ENCODE measurements around the gene PYGB. TPM values are rescaled to one million over a fixed set of nuclear protein-coding genes. Genes with fewer than 3 reads are reported as not detected.

The PYGB gene
- total RNA-seq, 6 donors from 2014 or later: 59.4 to 128 (median 98.4) TPM

DNA sequence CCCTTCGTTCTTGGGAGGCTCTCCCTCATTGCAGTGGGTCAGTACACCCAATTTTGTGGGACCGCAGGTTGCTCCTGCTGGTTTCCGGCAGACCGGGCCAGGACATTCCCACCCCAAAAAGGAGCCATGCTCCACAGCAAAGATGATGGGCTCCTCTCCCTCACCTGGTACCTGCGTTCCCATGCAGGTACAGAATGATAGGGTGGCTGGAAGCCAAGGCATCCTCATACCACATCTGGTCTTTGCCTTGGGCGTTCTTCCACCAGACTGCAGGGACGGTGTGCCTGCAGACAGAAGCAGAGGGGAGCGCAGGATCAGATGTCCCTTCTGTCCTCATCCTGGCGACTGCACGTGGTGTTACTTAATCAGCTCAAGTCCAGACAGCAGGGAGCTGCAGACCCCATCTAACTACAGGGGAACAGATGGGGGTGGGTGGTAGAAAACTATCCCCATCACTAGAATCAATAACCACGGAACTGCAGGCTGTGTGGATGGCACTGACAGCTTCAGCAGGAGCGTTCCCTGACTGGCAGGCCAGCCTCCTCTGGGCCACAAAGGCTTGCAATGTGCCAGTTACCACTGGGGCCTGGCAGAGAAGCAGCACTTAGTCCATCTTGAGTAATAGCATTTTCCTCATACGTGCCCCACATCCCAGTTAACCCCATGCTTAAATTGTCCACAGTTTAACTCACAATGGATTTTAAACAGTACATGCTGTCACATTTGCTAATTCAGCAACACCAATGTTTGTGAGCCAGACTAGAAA is 72.3 kb downstream of the PYGB start:
- no peaks in the 10 kb centered on the region for H3K9me3 ChIP-seq
- 81 to 90% methylated on average over 13 of the region's 13 CpGs for WGBS, 2 donors
- peaks cover 0 to 3% (median 1%) of the 10 kb centered on the region in 4 donors for H3K4me1 ChIP-seq
- H3K36me3 ChIP-seq: peaks cover 0 to 33% (median 6%) of the 10 kb centered on the region in 4 donors
- DNase-seq (no peak), ATAC-seq (ENCODE audit: low FRiP score in 2 of 2) (no peak)
- H3K27ac ChIP-seq: peak overlapping the region in 1 of 4 donors; percentile 52
- no peaks in the 10 kb centered on the region for H3K27me3 ChIP-seq
- TF ChIP-seq, protein P1, sequence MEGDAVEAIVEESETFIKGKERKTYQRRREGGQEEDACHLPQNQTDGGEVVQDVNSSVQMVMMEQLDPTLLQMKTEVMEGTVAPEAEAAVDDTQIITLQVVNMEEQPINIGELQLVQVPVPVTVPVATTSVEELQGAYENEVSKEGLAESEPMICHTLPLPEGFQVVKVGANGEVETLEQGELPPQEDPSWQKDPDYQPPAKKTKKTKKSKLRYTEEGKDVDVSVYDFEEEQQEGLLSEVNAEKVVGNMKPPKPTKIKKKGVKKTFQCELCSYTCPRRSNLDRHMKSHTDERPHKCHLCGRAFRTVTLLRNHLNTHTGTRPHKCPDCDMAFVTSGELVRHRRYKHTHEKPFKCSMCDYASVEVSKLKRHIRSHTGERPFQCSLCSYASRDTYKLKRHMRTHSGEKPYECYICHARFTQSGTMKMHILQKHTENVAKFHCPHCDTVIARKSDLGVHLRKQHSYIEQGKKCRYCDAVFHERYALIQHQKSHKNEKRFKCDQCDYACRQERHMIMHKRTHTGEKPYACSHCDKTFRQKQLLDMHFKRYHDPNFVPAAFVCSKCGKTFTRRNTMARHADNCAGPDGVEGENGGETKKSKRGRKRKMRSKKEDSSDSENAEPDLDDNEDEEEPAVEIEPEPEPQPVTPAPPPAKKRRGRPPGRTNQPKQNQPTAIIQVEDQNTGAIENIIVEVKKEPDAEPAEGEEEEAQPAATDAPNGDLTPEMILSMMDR (IDR thresholded peaks at IDR 0.05): no peak
- TF ChIP-seq EP300 (IDR thresholded peaks at IDR 0.05) (no peak), POLR2A (IDR thresholded peaks at IDR 0.05) (no peak), POLR2AphosphoS5 (IDR thresholded peaks at IDR 0.05) (no peak)
- no peak overlapping the region for H3K4me3 ChIP-seq

DNA sequence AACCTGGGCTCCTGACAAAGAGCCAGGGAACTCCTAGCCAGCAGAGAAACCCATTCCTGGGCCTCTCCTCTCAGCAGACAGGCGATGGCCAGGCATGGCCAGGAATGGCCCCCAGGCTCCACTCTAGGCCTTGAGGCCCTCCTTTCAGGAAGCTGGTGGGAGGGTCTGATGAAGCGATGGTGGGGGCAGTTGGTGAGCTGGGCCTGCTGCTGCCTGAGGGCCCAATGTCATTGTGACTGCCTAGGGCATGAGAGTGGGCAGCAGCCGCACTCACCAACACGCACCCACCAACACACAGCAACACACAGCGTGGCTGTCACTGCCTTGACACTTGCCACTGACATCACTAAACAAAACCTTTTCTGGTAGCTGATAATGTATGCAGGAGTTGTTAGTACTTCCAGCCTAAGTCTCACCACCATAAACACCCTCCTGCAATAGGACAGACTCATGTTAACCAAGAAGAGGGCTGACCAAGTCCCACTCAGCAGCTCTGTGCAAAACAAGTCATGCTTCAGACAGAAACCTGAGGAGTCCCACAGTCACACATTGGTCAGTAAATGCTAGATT is 73.5 kb downstream of the PYGB start:
- 98 to 100% methylated on average over 1 to 5 of the region's 5 CpGs for WGBS, 2 donors
- H3K36me3 ChIP-seq: peaks cover 0 to 32% (median 4%) of the 10 kb centered on the region in 4 donors
- no peak for ATAC-seq (ENCODE audit: low FRiP score in 2 of 2)
- peak overlapping the region in 1 of 4 donors; percentile 44 for H3K27ac ChIP-seq
- H3K4me3 ChIP-seq: no peak overlapping the region
- H3K9me3 ChIP-seq: no peaks in the 10 kb centered on the region
- TF ChIP-seq EP300 (IDR thresholded peaks at IDR 0.05) (no peak), POLR2A (IDR thresholded peaks at IDR 0.05) (no peak), POLR2AphosphoS5 (IDR thresholded peaks at IDR 0.05) (no peak)
- TF ChIP-seq, protein P1 (IDR thresholded peaks at IDR 0.05): no peak
- no peaks in the 10 kb centered on the region for H3K27me3 ChIP-seq
- no peak for DNase-seq
- peaks cover 0 to 6% (median 1%) of the 10 kb centered on the region in 4 donors for H3K4me1 ChIP-seq

DNA sequence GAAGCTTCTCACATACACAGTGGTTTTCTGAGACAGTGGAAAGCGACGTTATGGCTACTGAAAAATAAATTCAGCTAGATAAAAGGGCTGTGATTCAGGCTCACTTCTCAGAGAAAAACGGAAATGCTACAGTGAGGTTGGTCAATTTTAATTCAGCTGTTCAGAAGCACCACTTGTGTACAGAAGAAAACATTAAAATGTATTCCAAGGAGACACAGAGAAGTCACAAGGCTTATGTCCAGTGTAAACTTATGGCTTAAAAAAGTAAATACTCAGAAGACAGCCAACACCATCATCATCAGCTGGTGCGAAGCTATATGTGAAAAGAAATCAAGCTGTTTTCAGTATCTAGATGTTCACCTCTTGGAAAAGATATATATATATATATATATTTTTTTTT is 74.1 kb downstream of the PYGB start:
- no peak for ATAC-seq (ENCODE audit: low FRiP score in 2 of 2)
- H3K9me3 ChIP-seq: no peaks in the 10 kb centered on the region
- peaks cover 0 to 27% (median 4%) of the 10 kb centered on the region in 4 donors for H3K36me3 ChIP-seq
- 81 to 92% methylated on average over 4 of the region's 4 CpGs for WGBS, 2 donors
- H3K27ac ChIP-seq: no peak overlapping the region
- peaks cover 0 to 8% (median 3%) of the 10 kb centered on the region in 4 donors for H3K4me1 ChIP-seq
- no peak for DNase-seq
- no peaks in the 10 kb centered on the region for H3K27me3 ChIP-seq
- TF ChIP-seq EP300 (IDR thresholded peaks at IDR 0.05): no peak
- no peak for TF ChIP-seq POLR2A (IDR thresholded peaks at IDR 0.05)
- H3K4me3 ChIP-seq: no peak overlapping the region

DNA sequence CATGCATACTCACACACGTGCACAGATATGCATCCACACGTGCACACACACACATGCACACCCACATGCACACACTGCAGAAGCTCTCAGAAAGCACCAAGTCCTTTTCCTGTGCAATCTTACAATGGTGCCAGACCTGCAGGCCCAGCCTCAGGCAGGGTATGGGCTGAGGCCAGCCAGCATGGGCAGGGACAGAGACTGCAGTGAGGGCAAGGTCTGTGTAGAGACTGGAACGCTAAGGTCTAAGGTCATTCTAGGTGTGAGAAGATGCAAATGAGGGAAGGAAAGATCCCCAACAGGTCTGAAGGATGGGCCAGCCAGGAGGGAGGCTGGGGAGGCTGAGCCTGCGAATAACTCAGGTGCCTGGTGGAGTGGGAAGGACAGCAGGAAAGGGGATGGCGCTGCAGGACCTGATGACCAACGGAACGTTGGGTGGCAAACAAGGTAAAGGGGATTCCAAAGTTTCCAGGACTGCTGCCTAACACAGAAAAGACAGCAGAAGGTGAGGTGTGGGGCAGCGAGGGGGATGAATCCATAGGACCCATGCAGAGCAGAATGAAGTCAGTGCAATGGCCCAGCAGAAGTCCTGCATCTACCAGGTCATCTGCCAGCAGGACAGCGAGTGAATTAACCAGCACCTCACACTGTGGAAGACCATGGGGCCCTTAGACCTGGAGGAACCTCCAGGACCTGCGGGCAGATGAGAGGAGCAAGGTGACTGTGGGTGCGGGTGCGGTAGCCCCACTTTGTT is 75.8 kb downstream of the PYGB start:
- Histone ChIP-seq H3K4me1 (peaks cover 0 to 14% (median 5%) of the 10 kb centered on the region in 4 donors), H3K36me3 (peaks cover 0 to 24% (median 4%) of the 10 kb centered on the region in 4 donors), H3K9me3 (no peaks in the 10 kb centered on the region), H3K4me3 (no peak overlapping the region), H3K27me3 (no peaks in the 10 kb centered on the region), H3K27ac (no peak overlapping the region)
- WGBS, 2 donors: 89 to 92% methylated on average over 12 of the region's 12 CpGs
- no peak for ATAC-seq (ENCODE audit: low FRiP score in 2 of 2)
- no peak for DNase-seq
- TF ChIP-seq POLR2A (IDR thresholded peaks at IDR 0.05) (no peak), EP300 (IDR thresholded peaks at IDR 0.05) (no peak), POLR2AphosphoS5 (IDR thresholded peaks at IDR 0.05) (no peak)
- TF ChIP-seq, protein P1 (IDR thresholded peaks at IDR 0.05): no peak

DNA sequence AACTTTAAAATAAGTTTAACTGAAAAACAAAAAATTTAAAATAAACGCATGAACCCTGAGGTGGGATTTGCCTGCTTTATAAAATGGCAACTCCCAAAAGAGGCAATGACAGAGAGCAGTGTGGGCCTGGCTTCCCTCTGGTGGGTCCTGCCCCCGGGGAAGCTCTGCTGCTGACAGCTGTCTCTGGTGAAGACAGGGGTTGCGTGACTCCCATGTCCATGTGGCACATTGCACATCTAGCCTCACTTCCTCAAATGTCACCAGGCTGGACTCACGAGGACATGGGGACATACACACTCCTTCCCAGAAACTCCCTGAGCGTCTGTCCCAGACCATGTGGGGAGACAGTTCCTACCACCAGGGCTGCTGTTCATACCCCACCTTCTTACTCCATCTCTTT is 76.5 kb downstream of the PYGB start:
- WGBS, 2 donors: 66 to 79% methylated on average over 5 of the region's 5 CpGs
- H3K36me3 ChIP-seq: peaks cover 0 to 24% (median 4%) of the 10 kb centered on the region in 4 donors
- no peak overlapping the region for H3K4me3 ChIP-seq
- peaks cover 0 to 16% (median 5%) of the 10 kb centered on the region in 4 donors for H3K4me1 ChIP-seq
- peak overlapping the region in 2 of 4 donors; percentile 44 to 59 for H3K27ac ChIP-seq
- ATAC-seq (ENCODE audit: low FRiP score in 2 of 2) (peak; percentile 60 to 83), DNase-seq (peak in 1 of 2 donors; percentile 77)
- TF ChIP-seq, protein P1 (IDR thresholded peaks at IDR 0.05): peak in 2 of 6 experiments; percentile 18 to 20
- TF ChIP-seq POLR2A (IDR thresholded peaks at IDR 0.05): peak in 1 of 4 donors; percentile 34
- peak; percentile 78 to 81 for TF ChIP-seq POLR2AphosphoS5 (IDR thresholded peaks at IDR 0.05)
- TF ChIP-seq EP300 (IDR thresholded peaks at IDR 0.05): peak in 3 of 4 donors; percentile 48 to 97 (median 94)
- no peaks in the 10 kb centered on the region for H3K9me3 ChIP-seq
- H3K27me3 ChIP-seq: no peaks in the 10 kb centered on the region
